ENCODE measurements around the gene C1orf116.

C1orf116 gene

GRCh38 chr1:207021876-207022596 lies 10.5 kb downstream of the C1orf116 start:
- no peak for DNase-seq (ENCODE audit: low read depth)
- TF ChIP-seq, protein P1, sequence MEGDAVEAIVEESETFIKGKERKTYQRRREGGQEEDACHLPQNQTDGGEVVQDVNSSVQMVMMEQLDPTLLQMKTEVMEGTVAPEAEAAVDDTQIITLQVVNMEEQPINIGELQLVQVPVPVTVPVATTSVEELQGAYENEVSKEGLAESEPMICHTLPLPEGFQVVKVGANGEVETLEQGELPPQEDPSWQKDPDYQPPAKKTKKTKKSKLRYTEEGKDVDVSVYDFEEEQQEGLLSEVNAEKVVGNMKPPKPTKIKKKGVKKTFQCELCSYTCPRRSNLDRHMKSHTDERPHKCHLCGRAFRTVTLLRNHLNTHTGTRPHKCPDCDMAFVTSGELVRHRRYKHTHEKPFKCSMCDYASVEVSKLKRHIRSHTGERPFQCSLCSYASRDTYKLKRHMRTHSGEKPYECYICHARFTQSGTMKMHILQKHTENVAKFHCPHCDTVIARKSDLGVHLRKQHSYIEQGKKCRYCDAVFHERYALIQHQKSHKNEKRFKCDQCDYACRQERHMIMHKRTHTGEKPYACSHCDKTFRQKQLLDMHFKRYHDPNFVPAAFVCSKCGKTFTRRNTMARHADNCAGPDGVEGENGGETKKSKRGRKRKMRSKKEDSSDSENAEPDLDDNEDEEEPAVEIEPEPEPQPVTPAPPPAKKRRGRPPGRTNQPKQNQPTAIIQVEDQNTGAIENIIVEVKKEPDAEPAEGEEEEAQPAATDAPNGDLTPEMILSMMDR (IDR thresholded peaks at IDR 0.05; ENCODE audit: control insufficient read depth, insufficient read depth, low read depth, low read length, missing control alignments) = no peak
- H3K4me3 ChIP-seq (ENCODE audit: control insufficient read depth, low read depth, low read length) = no peak overlapping the region

- DNase-seq (ENCODE audit: low read depth) = no peak
- H3K4me3 ChIP-seq (ENCODE audit: control insufficient read depth, low read depth, low read length) = no peak overlapping the region
- TF ChIP-seq, protein P1 (IDR thresholded peaks at IDR 0.05; ENCODE audit: control insufficient read depth, insufficient read depth, low read depth, low read length, missing control alignments) = no peak
These were observed 11.3 kb downstream of the C1orf116 start for GRCh38 chr1:207021139-207021861.

DNA sequence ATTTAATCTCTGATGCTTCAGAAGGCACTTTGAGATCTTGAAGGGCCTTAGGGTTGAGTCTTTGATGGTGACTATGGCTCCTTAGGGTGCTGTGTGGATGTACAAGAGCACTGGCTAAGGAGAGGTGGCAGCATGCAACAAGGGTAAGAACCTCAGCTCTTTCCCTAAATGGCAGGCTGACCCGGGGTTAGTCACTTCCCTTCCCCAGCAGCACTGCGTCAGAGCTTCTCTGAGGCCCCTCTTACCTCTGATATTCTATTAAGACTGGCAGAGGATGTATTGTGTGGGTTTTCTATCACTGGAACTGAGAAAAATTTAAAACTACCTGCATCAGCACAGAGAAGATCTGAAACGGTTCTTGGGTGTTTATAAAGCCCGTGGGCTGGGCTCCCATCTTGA lies 11.8 kb downstream of the C1orf116 start:
- TF ChIP-seq, protein P1 (IDR thresholded peaks at IDR 0.05; ENCODE audit: control insufficient read depth, insufficient read depth, low read depth, low read length, missing control alignments) = no peak
- DNase-seq (ENCODE audit: low read depth) = no peak
- no peak overlapping the region for H3K4me3 ChIP-seq (ENCODE audit: control insufficient read depth, low read depth, low read length)

- TF ChIP-seq, protein P1 (IDR thresholded peaks at IDR 0.05; ENCODE audit: control insufficient read depth, insufficient read depth, low read depth, low read length, missing control alignments) = no peak
- H3K4me3 ChIP-seq (ENCODE audit: control insufficient read depth, low read depth, low read length) = no peak overlapping the region
- DNase-seq (ENCODE audit: low read depth) = no peak
These were observed 12.4 kb downstream of the C1orf116 start for GRCh38 chr1:207020065-207020708.

GRCh38 chr1:207019661-207020060 lies 12.9 kb downstream of the C1orf116 start:
- TF ChIP-seq, protein P1 (IDR thresholded peaks at IDR 0.05; ENCODE audit: control insufficient read depth, insufficient read depth, low read depth, low read length, missing control alignments) = no peak
- DNase-seq (ENCODE audit: low read depth) = no peak
- no peak overlapping the region for H3K4me3 ChIP-seq (ENCODE audit: control insufficient read depth, low read depth, low read length)

DNA sequence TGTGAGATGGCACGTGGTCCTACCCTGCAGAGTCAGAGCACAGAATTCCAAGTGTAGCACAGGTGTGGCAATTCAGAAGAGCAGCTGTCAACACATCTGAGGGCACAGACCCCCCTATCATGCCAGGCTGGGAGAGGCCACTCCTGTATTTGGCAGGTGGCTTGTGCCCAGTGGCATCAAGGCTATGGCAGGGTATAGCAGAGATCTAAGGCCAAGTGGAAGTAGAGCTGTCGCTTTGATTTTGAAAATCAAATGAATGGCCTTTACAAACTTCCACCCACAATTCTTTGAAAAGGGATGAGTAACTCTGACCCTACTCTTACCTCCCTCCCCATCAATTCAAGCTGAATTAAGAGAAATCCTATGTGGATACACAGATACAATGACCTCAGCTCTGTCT lies 13.4 kb downstream of the C1orf116 start:
- TF ChIP-seq, protein P1 (IDR thresholded peaks at IDR 0.05; ENCODE audit: control insufficient read depth, insufficient read depth, low read depth, low read length, missing control alignments) = no peak
- no peak overlapping the region for H3K4me3 ChIP-seq (ENCODE audit: control insufficient read depth, low read depth, low read length)
- DNase-seq (ENCODE audit: low read depth) = no peak

Data from AG09309 (cell line).